Occipital lobe (tissue), 2 donors: ENCODE data around the gene TMEM131L. TPM values are rescaled to one million over a fixed set of nuclear protein-coding genes. Genes with fewer than 3 reads are reported as not detected.
"Not testable (repeated sequence)": the region's sequence is repeated elsewhere in the genome, so short reads cannot be mapped to it uniquely, and the experiment has no call there.

ENCODE experiments used
- DNase-seq: peaks from one replicate; lab custom pipeline; 2025; lab: John Stamatoyannopoulos, UW
- total RNA-seq: library from RNA; depleted of rRNA; stranded (reverse); fragments of >200 nt; gene quantifications from one replicate; pipeline ENCODE4 v1.2.3, GENCODE V29; 2014

TMEM131L gene
- total RNA-seq, 1 donor from 2014 or later, result 48.7 TPM

DNA sequence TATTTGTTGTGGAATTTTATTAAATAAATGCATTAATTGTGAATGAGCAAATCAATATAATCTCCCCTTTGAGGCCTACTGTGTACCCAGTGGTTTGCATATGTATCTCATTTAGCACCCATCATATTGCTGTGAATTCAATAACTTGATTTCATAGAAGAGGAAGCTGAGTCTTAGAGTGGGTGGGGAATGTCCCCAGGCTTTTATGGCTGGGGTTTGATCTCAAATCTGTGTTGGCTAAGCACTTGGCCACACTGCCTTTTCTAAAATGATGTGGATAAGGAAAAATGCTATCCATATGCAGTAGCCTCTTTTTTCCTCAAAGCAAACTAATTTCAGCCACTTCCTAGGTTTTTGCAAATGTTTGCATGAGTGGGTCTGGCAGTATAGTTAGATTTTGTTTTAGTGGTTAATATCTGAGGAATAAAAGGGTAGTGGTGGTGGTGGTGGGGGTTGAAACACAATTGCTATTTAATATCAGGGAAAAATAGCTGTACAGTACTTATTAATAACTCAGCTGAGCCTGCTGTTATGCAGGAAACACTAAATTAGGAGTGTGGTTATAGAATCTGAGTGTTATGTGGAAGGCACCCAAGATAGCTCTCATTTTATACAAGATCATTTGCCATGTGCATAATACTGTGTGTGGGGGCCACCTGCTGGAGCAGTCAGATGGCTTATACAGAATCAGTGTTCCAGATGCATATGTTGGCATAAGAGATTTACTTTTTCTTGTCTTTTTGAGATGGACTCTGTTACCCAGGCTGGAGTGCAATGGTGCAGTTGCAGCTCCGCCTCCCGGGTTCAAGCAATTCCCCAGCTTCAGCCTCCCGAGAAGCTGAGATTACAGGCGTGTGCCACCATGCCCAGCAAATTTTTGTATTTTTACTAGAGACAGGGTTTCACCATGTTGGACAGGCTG is 108.0 kb downstream of the TMEM131L start:
- peak; percentile 47 for DNase-seq

DNA sequence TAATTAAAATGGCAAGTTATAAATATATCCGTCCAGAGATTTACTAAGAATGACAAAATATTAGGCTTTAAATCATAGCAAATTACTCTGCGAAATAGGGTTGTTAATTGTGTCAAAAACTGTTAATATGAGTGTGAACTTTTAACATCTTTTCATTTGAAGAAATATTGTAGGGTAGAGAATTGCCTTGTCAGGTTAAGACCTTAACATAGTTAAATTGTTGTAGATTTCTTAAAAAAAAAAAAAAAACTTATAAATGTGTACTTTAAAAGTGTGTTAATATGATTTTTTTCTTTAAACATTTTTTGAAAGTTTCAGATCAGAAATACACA is 110.2 kb downstream of the TMEM131L start:
- no peak for DNase-seq

GRCh38 chr4:153577053-153577452 is 110.9 kb downstream of the TMEM131L start:
- DNase-seq, result no peak

DNA sequence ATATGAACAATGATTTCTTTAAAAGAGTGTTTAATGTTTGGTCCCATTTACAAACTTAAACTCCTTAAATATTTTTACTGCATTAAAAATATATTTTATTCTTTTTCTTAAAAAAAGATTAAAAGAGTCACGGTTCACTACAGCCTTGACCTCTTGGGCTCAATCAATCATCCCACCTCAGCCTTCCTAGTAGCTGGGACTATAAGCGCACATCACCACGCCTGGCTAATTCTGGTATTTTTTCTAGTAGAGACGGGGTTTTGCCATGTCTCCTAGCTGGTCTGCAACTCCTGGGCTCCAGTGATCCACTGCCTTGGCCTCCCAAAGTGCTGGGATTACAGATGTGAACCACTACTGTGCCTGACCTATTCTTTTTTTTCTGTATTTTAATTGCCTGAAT is 113.2 kb downstream of the TMEM131L start:
- DNase-seq, result no peak

GRCh38 chr4:153579872-153580271 is 113.7 kb downstream of the TMEM131L start:
- DNase-seq, result no peak

GRCh38 chr4:153582954-153583702 is 117.0 kb downstream of the TMEM131L start:
- no peak for DNase-seq

DNA sequence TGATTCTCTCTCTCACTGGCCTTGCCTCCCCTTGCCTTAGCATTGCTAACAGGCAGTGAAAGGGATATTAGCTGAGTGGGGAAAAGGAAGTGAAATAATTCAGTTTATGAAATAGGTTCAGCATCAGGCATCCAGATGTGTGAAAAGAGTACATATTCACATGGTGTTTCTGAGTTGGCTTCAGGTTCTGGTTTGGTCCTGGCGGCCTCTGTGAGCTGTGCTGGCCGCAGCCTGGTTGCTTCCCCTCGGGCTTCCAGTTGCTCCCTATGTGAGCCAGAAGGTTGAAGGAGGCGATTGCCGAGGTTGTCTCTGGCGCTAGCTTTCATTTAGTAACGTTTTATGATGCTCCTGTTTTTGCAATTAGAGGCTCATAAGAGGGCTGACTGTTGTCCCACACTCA is 118.9 kb downstream of the TMEM131L start:
- no peak for DNase-seq

DNA sequence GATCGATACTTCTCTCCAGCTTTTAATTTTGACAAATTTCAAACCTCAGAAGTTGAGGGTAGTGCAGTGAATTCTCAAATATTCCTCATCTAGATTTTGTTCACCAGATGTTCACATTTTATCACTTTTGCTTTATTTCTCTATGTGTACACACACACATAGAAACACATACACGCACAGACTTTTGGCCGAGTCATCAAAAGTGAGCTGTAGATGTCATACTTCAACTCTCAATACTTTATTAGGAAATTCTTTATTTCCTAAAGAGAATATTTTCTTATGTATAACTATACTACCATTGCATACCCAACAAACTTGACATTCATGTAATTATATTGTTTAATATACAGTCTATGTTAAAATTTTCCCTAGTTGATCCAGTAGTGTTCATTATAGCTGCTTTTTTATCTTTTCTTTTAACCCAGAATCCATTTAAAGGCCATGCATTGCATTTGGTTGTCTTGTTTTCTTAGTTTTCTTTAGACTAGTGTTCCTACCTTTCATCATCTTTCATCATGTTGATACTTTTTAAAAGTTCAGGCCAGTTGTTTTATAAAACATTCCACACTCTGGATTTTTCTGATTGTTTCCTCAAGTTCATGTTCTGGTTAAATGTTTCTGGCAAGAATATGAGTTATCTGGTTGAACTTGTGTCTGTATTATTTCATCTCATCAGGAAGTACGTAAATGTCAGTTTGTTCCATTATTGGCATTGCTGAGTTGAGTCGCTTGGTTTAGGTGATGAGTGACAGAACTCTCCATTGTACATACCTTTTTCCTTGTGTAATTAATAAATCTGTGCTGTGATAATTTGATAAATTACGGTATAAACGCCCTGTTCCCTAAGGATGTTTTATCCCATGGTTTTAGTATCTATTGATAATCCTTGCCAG is 123.8 kb downstream of the TMEM131L start:
- DNase-seq, result no peak

GRCh38 chr4:153591441-153591840 is 125.3 kb downstream of the TMEM131L start:
- no peak for DNase-seq

- DNase-seq, result no peak
These were observed 125.9 kb downstream of the TMEM131L start for GRCh38 chr4:153592064-153592463.

- DNase-seq, result no peak
These were observed 127.0 kb downstream of the TMEM131L start for GRCh38 chr4:153593161-153593560.

GRCh38 chr4:153594210-153594609 is 128.1 kb downstream of the TMEM131L start:
- no peak for DNase-seq

DNA sequence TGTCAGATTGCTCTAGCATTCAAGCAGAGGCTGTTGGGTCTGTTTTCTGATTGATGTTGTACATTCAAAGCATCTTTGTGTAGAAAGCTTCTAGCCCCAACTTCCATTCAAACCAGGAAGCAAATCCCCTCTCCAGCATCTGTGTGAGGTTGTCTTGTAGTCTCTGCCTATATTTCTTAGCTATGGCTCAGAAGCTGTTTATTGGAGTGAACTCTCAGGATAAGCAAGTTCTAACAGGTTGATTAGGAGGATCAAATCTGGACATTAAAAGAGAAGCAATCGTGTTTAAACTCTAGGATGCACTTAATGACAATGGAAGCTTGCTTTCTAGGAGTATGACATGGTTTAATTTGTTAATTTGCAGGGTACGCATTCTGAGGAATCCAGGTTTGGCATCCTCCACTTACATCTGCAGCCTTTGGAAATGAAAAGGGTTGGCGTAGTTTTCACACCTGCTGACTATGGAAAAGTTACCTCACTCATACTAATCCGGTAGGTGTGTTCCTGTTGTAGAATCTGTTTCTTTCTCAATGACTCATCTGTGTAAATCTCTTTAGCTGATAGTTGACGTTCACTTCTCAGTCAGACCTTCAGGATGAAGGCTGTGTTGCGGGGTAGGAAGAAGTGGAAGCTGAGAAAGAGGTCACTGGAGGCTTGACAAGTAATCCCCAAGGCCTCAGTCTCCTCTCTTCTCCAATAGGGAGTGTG is 129.9 kb downstream of the TMEM131L start:
- no peak for DNase-seq

GRCh38 chr4:153602758-153603157 is 136.6 kb downstream of the TMEM131L start:
- no peak for DNase-seq

DNA sequence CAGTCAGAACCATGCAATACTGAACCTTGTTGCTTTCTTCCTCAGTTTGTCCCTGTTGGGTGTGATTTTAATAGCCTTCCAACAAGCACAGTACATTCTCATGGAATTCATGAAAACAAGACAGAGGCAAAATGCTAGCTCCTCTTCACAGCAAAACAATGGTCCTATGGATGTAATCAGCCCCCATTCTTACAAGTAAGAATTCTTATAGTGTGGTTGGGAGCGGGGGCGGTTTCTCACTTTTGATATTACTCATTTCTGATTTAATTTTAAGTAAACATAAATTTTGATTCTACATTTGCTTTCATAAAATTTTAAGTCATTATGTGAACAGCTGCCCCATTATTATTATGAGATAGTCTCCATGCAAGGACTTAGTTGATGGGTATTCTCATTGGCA is 137.1 kb downstream of the TMEM131L start:
- DNase-seq, result no peak

DNA sequence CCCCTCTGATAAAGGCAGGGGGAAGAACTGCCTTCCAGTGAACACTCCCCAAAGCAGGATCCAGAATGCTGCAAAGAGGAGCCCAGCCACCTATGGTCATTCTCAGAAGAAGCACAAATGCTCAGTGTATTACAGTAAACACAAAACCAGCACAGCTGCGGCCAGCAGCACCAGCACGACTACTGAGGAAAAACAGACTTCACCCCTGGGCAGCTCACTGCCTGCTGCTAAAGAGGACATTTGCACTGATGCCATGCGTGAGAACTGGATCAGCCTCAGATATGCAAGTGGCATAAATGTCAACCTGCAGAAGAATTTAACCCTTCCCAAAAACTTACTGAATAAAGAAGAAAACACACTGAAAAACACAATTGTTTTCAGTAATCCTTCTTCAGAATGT is 137.7 kb downstream of the TMEM131L start:
- no peak for DNase-seq

DNA sequence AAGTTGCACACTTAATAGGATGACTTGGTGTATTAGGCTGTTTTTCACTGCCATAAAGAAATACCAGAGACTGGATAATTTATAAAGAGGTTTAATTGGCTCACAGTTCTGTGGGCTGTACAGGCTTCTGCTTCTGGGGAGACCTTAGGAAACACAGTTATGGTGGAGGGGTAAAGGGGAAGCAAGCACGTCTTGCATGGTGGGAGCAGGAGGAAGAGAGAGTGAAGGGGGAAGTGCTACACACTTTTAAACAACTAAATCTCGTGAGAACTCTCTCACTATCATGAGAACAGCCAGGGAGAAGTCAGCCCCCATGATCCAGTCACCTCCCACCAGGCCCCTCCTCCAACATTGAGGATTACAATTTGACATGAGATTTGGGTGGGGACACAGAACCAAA is 142.9 kb downstream of the TMEM131L start:
- DNase-seq, result not testable (repeated sequence)

- DNase-seq, result no peak
These were observed 144.6 kb downstream of the TMEM131L start for GRCh38 chr4:153610623-153611376.

- no peak for DNase-seq
These were observed 145.5 kb downstream of the TMEM131L start for GRCh38 chr4:153611679-153612078.

DNA sequence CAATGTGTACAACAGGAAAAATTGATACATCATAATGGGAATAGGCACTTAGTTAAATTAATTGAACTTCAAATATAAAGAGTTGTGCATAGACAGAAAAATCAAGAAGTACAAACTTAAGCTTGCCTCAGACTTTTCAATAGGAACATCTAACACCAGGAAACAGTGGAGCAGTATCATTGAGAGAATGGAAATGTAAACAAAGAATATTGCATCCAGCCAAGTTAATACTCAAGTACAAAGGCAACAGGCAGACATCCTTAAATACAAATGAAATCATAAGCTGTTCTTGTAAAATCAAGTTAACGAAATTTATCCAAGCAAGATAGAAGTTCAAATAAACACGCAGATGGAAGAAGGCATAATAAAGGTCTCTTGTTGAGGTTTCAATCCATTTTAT is 146.7 kb downstream of the TMEM131L start:
- no peak for DNase-seq
